ENCODE measurements around the gene PADI3.

The PADI3 gene

DNA sequence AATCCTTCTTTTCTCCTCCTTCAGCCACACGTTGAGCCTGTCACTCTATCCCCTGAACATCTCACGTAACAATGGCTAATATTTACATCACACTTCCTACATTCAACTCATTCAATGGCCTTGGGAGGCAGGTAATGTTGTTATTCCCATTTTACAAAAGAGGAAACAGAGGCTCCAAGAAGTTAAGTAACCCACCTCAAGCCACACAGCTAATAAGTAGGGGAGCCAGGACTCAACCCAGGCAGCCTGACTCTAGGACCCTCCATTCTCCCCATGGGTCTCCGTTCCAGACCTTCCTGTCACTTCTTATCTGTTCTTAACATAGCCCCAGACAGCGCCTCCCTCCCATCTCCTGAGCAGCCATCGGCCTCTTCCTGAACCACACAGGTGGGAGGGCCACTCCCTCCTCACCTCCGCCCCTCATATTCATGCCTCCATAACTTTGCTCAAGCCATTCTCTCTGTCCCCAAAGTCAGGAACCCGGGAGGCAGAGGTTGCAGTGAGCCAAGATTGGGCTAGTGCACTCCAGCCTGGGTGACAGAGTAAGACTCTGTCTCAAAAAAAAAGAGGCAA is 61.3 kb downstream of the PADI3 start:
- DNase-seq (ENCODE audit: low read depth, low spot score) = no peak
- no peak overlapping the region for H3K4me3 ChIP-seq (ENCODE audit: insufficient read length, low read depth)
- no peaks in the 10 kb centered on the region for H3K36me3 ChIP-seq (ENCODE audit: insufficient read depth, insufficient read length, low read length)
- peaks cover 21% of the 10 kb centered on the region for H3K4me1 ChIP-seq (ENCODE audit: insufficient read depth, insufficient read length)
- no peak overlapping the region for H3K9ac ChIP-seq (ENCODE audit: insufficient read length, low read depth)
- no peaks in the 10 kb centered on the region for H3K27me3 ChIP-seq (ENCODE audit: insufficient read depth, insufficient read length)
- no peaks in the 10 kb centered on the region for H3K9me3 ChIP-seq (ENCODE audit: insufficient read depth, low read length)
- TF ChIP-seq YY1 (IDR thresholded peaks at IDR 0.05; ENCODE audit: insufficient read depth, insufficient read length) (no peak), SUZ12 (IDR thresholded peaks at IDR 0.05; ENCODE audit: extremely low read depth, insufficient read depth, insufficient read length) (no peak), ZNF274 (IDR thresholded peaks at IDR 0.05; ENCODE audit: low read depth, low read length) (no peak)

DNA sequence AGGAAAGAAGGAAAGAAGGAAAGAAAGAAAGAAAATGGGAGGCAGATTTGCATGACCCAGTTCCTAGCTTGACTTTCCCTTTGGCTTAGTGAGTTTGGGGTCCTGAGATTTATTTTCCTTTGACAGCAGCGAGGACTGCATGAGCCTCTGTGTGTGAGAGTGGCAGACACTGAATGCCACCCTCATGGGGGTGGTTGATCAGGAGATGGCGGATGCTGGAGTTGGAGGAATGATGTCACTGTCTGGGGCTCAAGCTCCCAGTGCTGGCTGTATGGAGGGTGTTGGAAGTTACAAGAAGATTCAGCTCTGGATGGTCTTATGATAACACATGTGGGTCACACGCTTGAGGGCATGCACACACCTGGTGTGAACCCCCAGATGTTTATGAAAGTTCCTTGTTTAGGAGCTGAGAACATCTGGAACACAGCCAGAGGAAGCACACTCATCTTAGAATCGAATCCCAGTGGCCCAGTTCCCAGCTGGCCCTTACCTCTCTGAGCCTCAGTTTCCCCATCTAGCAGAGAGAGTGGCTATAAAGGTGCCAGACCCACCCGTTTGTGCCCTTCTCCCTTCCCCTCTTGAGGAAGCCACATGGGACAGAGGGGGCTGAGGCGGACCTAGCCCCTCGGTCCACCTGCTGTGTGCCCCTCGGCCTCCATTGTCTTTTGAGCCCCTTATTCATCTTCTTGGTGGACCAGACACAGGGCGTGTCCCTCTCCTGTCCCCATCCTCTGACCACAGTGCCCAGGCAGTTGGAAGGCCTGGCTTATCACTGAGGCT is 64.8 kb downstream of the PADI3 start:
- H3K9me3 ChIP-seq (ENCODE audit: insufficient read depth, low read length) = no peaks in the 10 kb centered on the region
- H3K4me3 ChIP-seq (ENCODE audit: insufficient read length, low read depth) = no peak overlapping the region
- peaks cover 21% of the 10 kb centered on the region for H3K4me1 ChIP-seq (ENCODE audit: insufficient read depth, insufficient read length)
- TF ChIP-seq SUZ12 (IDR thresholded peaks at IDR 0.05; ENCODE audit: extremely low read depth, insufficient read depth, insufficient read length) = no peak
- TF ChIP-seq YY1 (IDR thresholded peaks at IDR 0.05; ENCODE audit: insufficient read depth, insufficient read length) = no peak
- H3K9ac ChIP-seq (ENCODE audit: insufficient read length, low read depth) = no peak overlapping the region
- H3K27me3 ChIP-seq (ENCODE audit: insufficient read depth, insufficient read length) = no peaks in the 10 kb centered on the region
- no peak for DNase-seq (ENCODE audit: low read depth, low spot score)
- no peaks in the 10 kb centered on the region for H3K36me3 ChIP-seq (ENCODE audit: insufficient read depth, insufficient read length, low read length)

DNA sequence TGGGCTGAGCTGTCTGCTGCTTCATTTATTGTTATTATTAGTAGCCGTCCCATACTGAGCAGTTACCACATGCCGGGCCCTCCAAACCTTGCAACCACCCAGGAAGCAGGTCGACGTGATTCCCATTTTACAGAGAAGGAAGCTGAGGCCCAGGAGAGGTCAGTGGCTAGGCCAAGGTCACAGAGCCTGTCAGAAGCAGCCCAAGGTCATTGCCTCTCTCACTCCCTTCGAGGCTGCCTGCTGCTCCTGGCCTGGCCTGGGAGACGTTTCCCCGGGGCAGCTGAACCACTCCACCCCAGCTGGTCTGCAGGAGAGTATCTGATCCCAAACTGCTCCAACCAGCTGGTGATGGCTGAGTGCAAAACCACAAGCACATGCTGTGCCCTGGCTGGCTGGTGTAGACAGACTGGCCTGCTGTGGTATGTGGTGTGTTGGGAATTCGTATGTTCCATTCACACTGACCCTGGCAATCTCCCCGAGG is 65.6 kb downstream of the PADI3 start:
- TF ChIP-seq ZNF274 (IDR thresholded peaks at IDR 0.05; ENCODE audit: low read depth, low read length) (no peak), SUZ12 (IDR thresholded peaks at IDR 0.05; ENCODE audit: extremely low read depth, insufficient read depth, insufficient read length) (no peak), YY1 (IDR thresholded peaks at IDR 0.05; ENCODE audit: insufficient read depth, insufficient read length) (no peak)
- H3K27me3 ChIP-seq (ENCODE audit: insufficient read depth, insufficient read length) = no peaks in the 10 kb centered on the region
- no peak overlapping the region for H3K9ac ChIP-seq (ENCODE audit: insufficient read length, low read depth)
- H3K4me3 ChIP-seq (ENCODE audit: insufficient read length, low read depth) = no peak overlapping the region
- peaks cover 21% of the 10 kb centered on the region for H3K4me1 ChIP-seq (ENCODE audit: insufficient read depth, insufficient read length)
- H3K9me3 ChIP-seq (ENCODE audit: insufficient read depth, low read length) = no peaks in the 10 kb centered on the region
- no peaks in the 10 kb centered on the region for H3K36me3 ChIP-seq (ENCODE audit: insufficient read depth, insufficient read length, low read length)
- DNase-seq (ENCODE audit: low read depth, low spot score) = no peak

DNA sequence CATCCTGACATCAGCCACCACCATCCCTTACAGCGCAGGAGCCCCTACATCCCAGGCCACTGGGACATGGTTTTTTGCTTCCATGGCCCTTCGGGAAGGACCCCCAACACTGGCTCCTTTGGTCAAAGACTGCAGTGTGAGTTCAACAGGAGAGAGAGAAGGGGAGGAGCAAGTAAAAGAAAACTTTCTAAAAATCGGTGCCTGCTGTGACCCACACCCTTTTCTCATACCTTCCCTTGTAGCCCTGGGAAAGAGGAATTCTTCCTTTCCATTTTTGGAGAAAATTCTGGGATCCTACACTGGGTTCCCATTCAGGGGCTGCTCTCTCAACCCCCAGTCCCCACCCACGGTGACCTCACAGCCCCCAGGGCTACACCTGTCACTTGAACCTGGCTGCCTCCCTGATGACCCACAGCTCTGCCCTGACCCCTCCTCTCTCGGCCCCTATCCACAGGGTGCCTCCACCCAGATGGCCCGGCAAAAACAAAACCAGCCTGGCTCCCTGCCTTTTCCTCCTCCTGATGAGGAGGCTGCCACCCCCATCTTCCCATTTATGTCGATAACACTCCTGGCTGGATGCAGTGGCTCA is 66.7 kb downstream of the PADI3 start:
- Histone ChIP-seq H3K27me3 (ENCODE audit: insufficient read depth, insufficient read length) (no peaks in the 10 kb centered on the region), H3K4me1 (ENCODE audit: insufficient read depth, insufficient read length) (peaks cover 17% of the 10 kb centered on the region)
- TF ChIP-seq SUZ12 (IDR thresholded peaks at IDR 0.05; ENCODE audit: extremely low read depth, insufficient read depth, insufficient read length) (no peak), YY1 (IDR thresholded peaks at IDR 0.05; ENCODE audit: insufficient read depth, insufficient read length) (no peak), ZNF274 (IDR thresholded peaks at IDR 0.05; ENCODE audit: low read depth, low read length) (no peak)

DNA sequence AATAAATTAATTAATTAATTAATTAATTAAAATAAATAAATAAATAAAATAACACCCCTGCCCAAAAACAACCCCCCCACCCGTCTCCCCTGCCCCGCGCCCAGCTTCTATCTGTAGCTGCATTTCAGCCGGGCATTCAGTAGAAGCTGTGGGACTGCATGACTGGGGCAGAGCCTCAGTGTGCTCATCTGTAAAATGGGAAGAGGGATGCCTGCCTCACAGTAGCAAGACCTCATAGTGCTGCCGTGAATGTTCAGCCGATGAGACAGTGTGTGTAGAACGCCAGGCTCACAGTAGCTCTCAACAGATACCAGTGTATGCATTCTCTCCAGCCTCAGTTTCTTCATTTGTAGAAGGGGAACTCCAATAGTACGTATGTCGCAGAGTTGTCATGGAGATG is 67.8 kb downstream of the PADI3 start:
- no peak for TF ChIP-seq YY1 (IDR thresholded peaks at IDR 0.05; ENCODE audit: insufficient read depth, insufficient read length)
- no peak for TF ChIP-seq SUZ12 (IDR thresholded peaks at IDR 0.05; ENCODE audit: extremely low read depth, insufficient read depth, insufficient read length)
- TF ChIP-seq ZNF274 (IDR thresholded peaks at IDR 0.05; ENCODE audit: low read depth, low read length) = no peak
- H3K36me3 ChIP-seq (ENCODE audit: insufficient read depth, insufficient read length, low read length) = no peaks in the 10 kb centered on the region
- DNase-seq (ENCODE audit: low read depth, low spot score) = no peak
- no peak overlapping the region for H3K4me3 ChIP-seq (ENCODE audit: insufficient read length, low read depth)
- peaks cover 7% of the 10 kb centered on the region; the same call in 1 of the 2 replicates for H3K9me3 ChIP-seq (ENCODE audit: insufficient read depth, low read length)
- H3K4me1 ChIP-seq (ENCODE audit: insufficient read depth, insufficient read length) = peaks cover 17% of the 10 kb centered on the region
- no peaks in the 10 kb centered on the region for H3K27me3 ChIP-seq (ENCODE audit: insufficient read depth, insufficient read length)
- H3K9ac ChIP-seq (ENCODE audit: insufficient read length, low read depth) = no peak overlapping the region

More for the DNA sequence above, 66.7 kb downstream of the PADI3 start:
- no peak overlapping the region for H3K4me3 ChIP-seq (ENCODE audit: insufficient read length, low read depth)
- no peaks in the 10 kb centered on the region for H3K36me3 ChIP-seq (ENCODE audit: insufficient read depth, insufficient read length, low read length)
- no peak overlapping the region for H3K9ac ChIP-seq (ENCODE audit: insufficient read length, low read depth)
- DNase-seq (ENCODE audit: low read depth, low spot score) = no peak
- H3K9me3 ChIP-seq (ENCODE audit: insufficient read depth, low read length) = peaks cover 7% of the 10 kb centered on the region; the same call in 1 of the 2 replicates

DNA sequence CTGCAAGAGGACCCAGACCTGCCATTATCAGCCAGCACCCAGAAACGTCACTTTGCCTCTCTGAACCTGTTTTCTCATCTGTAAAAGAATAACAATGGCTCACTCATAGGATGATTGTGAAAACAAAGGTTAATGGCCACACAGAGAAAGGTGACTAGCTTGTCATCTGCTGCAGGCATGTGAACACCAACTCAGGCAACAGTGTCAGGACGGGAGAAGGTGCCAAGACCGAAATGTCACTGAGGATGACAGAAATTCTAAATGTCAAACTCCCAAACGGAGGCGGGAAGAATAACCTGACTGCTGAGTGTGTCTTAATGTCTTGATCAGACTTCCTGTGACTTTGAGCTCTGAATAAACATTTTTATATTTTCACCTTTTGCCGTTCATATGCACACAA is 69.4 kb downstream of the PADI3 start:
- H3K9ac ChIP-seq (ENCODE audit: insufficient read length, low read depth) = no peak overlapping the region
- no peak for DNase-seq (ENCODE audit: low read depth, low spot score)
- H3K9me3 ChIP-seq (ENCODE audit: insufficient read depth, low read length) = peaks cover 7% of the 10 kb centered on the region; the same call in 1 of the 2 replicates
- no peaks in the 10 kb centered on the region for H3K27me3 ChIP-seq (ENCODE audit: insufficient read depth, insufficient read length)
- H3K4me1 ChIP-seq (ENCODE audit: insufficient read depth, insufficient read length) = peaks cover 17% of the 10 kb centered on the region
- no peak overlapping the region for H3K4me3 ChIP-seq (ENCODE audit: insufficient read length, low read depth)
- TF ChIP-seq SUZ12 (IDR thresholded peaks at IDR 0.05; ENCODE audit: extremely low read depth, insufficient read depth, insufficient read length) = no peak
- TF ChIP-seq YY1 (IDR thresholded peaks at IDR 0.05; ENCODE audit: insufficient read depth, insufficient read length) = no peak
- no peak for TF ChIP-seq ZNF274 (IDR thresholded peaks at IDR 0.05; ENCODE audit: low read depth, low read length)
- no peaks in the 10 kb centered on the region for H3K36me3 ChIP-seq (ENCODE audit: insufficient read depth, insufficient read length, low read length)

All from NT2/D1 (cell line).